Measurements from ENCODE around the gene ADRA2B.

ADRA2B gene

DNA sequence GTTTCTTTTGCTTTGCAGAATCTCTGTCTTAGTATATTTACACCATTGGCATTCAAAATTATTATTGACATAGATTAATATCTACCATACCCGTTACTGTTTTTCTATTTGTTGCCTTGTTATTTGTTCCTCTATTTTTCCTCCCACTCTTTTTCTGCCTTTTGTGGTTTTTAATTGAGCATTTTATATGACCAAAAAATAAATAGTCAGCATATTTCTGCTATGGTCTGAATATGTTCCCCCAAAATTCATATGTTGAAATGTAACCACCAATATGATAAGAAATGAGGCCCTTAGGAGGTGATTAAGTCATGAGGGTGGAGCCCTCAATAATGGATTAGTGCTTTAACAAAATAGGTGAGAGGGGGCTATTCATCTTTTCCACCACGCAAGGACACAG lies 35.3 kb downstream of the ADRA2B start:
- TF ChIP-seq TAF1 (IDR thresholded peaks at IDR 0.05; ENCODE audit: low read depth) (no peak), FOXM1 (IDR thresholded peaks at IDR 0.05; ENCODE audit: borderline replicate concordance, low read depth) (no peak), RAD21 (IDR thresholded peaks at IDR 0.05; ENCODE audit: low read depth) (no peak), YY1 (IDR thresholded peaks at IDR 0.05; ENCODE audit: low read depth) (no peak), CREB1 (IDR thresholded peaks at IDR 0.05; ENCODE audit: low read depth) (no peak)
- TF ChIP-seq, protein P1, sequence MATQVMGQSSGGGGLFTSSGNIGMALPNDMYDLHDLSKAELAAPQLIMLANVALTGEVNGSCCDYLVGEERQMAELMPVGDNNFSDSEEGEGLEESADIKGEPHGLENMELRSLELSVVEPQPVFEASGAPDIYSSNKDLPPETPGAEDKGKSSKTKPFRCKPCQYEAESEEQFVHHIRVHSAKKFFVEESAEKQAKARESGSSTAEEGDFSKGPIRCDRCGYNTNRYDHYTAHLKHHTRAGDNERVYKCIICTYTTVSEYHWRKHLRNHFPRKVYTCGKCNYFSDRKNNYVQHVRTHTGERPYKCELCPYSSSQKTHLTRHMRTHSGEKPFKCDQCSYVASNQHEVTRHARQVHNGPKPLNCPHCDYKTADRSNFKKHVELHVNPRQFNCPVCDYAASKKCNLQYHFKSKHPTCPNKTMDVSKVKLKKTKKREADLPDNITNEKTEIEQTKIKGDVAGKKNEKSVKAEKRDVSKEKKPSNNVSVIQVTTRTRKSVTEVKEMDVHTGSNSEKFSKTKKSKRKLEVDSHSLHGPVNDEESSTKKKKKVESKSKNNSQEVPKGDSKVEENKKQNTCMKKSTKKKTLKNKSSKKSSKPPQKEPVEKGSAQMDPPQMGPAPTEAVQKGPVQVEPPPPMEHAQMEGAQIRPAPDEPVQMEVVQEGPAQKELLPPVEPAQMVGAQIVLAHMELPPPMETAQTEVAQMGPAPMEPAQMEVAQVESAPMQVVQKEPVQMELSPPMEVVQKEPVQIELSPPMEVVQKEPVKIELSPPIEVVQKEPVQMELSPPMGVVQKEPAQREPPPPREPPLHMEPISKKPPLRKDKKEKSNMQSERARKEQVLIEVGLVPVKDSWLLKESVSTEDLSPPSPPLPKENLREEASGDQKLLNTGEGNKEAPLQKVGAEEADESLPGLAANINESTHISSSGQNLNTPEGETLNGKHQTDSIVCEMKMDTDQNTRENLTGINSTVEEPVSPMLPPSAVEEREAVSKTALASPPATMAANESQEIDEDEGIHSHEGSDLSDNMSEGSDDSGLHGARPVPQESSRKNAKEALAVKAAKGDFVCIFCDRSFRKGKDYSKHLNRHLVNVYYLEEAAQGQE (IDR thresholded peaks at IDR 0.05; ENCODE audit: low read depth): no peak

DNA sequence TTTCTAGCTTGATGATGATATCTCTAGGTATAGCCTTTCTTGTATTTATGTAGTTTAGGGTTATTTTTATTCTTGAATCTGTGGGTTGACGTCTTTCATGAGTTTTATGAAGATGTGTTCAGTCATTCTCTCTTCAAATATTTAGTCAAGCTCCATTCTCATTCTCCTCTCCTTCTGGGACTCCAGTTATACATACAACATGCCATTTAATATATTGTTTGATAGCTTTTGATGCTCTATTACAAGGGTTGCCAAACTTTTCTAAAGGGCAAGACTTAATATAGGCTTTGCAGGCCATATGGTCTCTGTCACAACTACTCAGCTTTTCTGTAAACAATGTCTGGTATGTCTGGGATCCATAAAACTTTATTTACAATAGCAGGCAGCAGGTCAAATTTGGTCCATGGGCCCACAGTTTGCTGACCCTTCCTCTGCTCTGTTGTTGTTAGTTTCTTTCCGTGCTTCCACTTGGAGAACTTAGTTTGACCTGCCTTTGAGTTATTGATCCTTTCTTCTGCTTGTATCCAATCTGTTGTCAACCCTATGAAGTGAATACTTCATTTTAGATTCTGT lies 41.1 kb downstream of the ADRA2B start:
- TF ChIP-seq EP300 (IDR thresholded peaks at IDR 0.05; ENCODE audit: borderline replicate concordance): no peak
- no peak for TF ChIP-seq CEBPB (IDR thresholded peaks at IDR 0.05)
- no peak for TF ChIP-seq RAD21 (IDR thresholded peaks at IDR 0.05; ENCODE audit: low read depth)
- TF ChIP-seq TCF12 (IDR thresholded peaks at IDR 0.05; ENCODE audit: low read depth): no peak
- TF ChIP-seq CREB1 (IDR thresholded peaks at IDR 0.05; ENCODE audit: low read depth): no peak
- TF ChIP-seq YY1 (IDR thresholded peaks at IDR 0.05; ENCODE audit: low read depth): no peak
- no peak for TF ChIP-seq NFIC (IDR thresholded peaks at IDR 0.05)

DNA sequence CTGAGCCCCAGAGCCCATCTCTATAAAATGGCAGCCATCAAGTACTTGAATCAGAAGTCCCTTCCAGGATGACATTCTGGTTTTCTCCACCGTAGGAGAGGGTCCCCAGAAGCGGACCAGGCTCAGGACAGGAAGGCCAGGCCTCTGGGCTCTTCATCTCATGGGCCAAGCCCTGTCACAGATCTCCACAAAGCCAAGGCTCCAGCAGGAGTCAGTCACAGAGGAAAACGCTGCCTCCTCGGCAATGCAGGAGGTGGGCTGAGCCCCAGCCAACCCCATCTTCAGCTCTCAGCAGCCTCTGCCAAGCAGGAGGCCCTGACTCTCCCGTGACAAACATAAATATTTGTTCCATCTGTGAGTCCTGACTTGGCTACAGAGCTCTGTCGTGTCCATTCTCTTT lies 42.2 kb downstream of the ADRA2B start:
- no peak for TF ChIP-seq EGR1 (IDR thresholded peaks at IDR 0.05)
- no peak for TF ChIP-seq NFIC (IDR thresholded peaks at IDR 0.05)
- TF ChIP-seq EP300 (IDR thresholded peaks at IDR 0.05; ENCODE audit: borderline replicate concordance): no peak
- TF ChIP-seq TEAD4 (IDR thresholded peaks at IDR 0.05): no peak
- TF ChIP-seq RAD21 (IDR thresholded peaks at IDR 0.05; ENCODE audit: low read depth): no peak
- no peak for TF ChIP-seq FOXM1 (IDR thresholded peaks at IDR 0.05; ENCODE audit: borderline replicate concordance, low read depth)
- TF ChIP-seq CEBPB (IDR thresholded peaks at IDR 0.05): no peak
- TF ChIP-seq, protein P2, sequence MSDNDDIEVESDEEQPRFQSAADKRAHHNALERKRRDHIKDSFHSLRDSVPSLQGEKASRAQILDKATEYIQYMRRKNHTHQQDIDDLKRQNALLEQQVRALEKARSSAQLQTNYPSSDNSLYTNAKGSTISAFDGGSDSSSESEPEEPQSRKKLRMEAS (IDR thresholded peaks at IDR 0.05): no peak
- TF ChIP-seq, protein P3, sequence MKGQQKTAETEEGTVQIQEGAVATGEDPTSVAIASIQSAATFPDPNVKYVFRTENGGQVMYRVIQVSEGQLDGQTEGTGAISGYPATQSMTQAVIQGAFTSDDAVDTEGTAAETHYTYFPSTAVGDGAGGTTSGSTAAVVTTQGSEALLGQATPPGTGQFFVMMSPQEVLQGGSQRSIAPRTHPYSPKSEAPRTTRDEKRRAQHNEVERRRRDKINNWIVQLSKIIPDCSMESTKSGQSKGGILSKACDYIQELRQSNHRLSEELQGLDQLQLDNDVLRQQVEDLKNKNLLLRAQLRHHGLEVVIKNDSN (IDR thresholded peaks at IDR 0.05): no peak
- TF ChIP-seq TAF1 (IDR thresholded peaks at IDR 0.05; ENCODE audit: low read depth): no peak
- TF ChIP-seq, protein P1 (IDR thresholded peaks at IDR 0.05; ENCODE audit: low read depth): no peak
- no peak for TF ChIP-seq CREB1 (IDR thresholded peaks at IDR 0.05; ENCODE audit: low read depth)
- TF ChIP-seq TCF12 (IDR thresholded peaks at IDR 0.05; ENCODE audit: low read depth): no peak
- TF ChIP-seq ZBTB7A (IDR thresholded peaks at IDR 0.05; ENCODE audit: low read depth): no peak

DNA sequence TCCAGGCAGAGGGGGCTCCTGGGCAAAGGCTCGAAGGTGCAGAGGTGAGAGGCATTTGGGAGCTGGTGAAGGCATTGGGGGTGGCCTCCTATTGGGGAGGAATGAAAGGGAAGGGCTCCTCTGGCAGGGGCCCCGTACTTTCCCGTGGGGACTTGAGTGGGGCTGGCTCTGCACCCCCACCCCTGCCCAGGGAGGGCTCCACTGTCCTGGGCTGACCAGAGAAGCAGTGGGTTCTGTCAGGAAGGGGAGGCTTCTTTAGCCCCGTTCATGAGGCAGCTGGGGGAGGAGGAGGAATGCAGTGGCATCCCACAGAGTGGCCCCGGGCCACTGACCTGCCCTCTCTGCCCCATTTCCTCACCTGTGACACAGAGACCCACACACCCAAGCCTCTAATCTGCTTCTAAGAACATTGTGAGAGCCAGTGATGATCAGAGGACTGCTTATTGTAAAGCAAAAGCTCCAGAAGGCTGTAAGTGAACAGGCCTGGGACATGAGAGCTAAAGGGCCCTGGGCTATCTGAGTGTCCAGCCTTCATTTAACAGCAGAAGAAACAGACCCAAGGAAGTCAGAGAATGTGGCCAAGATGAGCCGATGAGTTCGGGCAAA lies 43.1 kb downstream of the ADRA2B start:
- TF ChIP-seq EGR1 (IDR thresholded peaks at IDR 0.05): no peak
- TF ChIP-seq TEAD4 (IDR thresholded peaks at IDR 0.05): no peak
- TF ChIP-seq EP300 (IDR thresholded peaks at IDR 0.05; ENCODE audit: borderline replicate concordance): no peak
- TF ChIP-seq, protein P2 (IDR thresholded peaks at IDR 0.05): no peak
- no peak for TF ChIP-seq NFIC (IDR thresholded peaks at IDR 0.05)
- TF ChIP-seq, protein P3 (IDR thresholded peaks at IDR 0.05): no peak
- TF ChIP-seq TCF12 (IDR thresholded peaks at IDR 0.05; ENCODE audit: low read depth): no peak
- no peak for TF ChIP-seq YY1 (IDR thresholded peaks at IDR 0.05; ENCODE audit: low read depth)
- TF ChIP-seq, protein P1 (IDR thresholded peaks at IDR 0.05; ENCODE audit: low read depth): no peak
